Activated naive CD4-positive, alpha-beta T cell (primary cell): ENCODE measurements around the gene B3GNT2.
"Not testable (repeated sequence)": the region's sequence is repeated elsewhere in the genome, so short reads cannot be mapped to it uniquely, and the experiment has no call there.

Source experiments
- DNase-seq, 4 experiments: peaks; one replicate each; lab custom pipeline; 2025; lab: John Stamatoyannopoulos, UW

Gene B3GNT2

GRCh38 chr2:62195421-62196277, at the start of gene B3GNT2:
B3GNT2 (plus strand) TSS chr2:62196115; CDS start chr2:62222221, 26,106 bp downstream.
- DNase-seq = peak; percentile 53 to 84 (median 76)

GRCh38 chr2:62146790-62147189, 49.1 kb upstream of the B3GNT2 start:
- peak in 2 of 4 experiments; percentile 6 to 18 for DNase-seq

GRCh38 chr2:62147610-62148301, 48.2 kb upstream of the B3GNT2 start:
- DNase-seq = no peak

GRCh38 chr2:62149708-62150107, 46.2 kb upstream of the B3GNT2 start:
- no peak for DNase-seq

- no peak for DNase-seq
Measured at GRCh38 chr2:62150597-62151305, 45.2 kb upstream of the B3GNT2 start.

- DNase-seq = no peak
Measured at GRCh38 chr2:62151306-62151638, 44.6 kb upstream of the B3GNT2 start.

- DNase-seq = no peak
Measured at GRCh38 chr2:62152000-62152399, 43.9 kb upstream of the B3GNT2 start.

GRCh38 chr2:62156861-62157496, 38.9 kb upstream of the B3GNT2 start:
- no peak for DNase-seq

- no peak for DNase-seq
Measured at GRCh38 chr2:62158444-62159121, 37.3 kb upstream of the B3GNT2 start.

GRCh38 chr2:62160691-62161090, 35.2 kb upstream of the B3GNT2 start:
- DNase-seq = not testable (repeated sequence)

- no peak for DNase-seq
Measured at GRCh38 chr2:62163106-62163831, 32.6 kb upstream of the B3GNT2 start.

GRCh38 chr2:62163834-62164233, 32.1 kb upstream of the B3GNT2 start:
- no peak for DNase-seq

GRCh38 chr2:62175728-62176127, 20.2 kb upstream of the B3GNT2 start:
- DNase-seq = no peak

GRCh38 chr2:62176801-62177200, 19.1 kb upstream of the B3GNT2 start:
- no peak for DNase-seq

GRCh38 chr2:62177392-62178049, 18.4 kb upstream of the B3GNT2 start:
- no peak for DNase-seq

- DNase-seq = no peak
Measured at GRCh38 chr2:62178741-62179271, 17.1 kb upstream of the B3GNT2 start.

- DNase-seq = no peak
Measured at GRCh38 chr2:62180975-62181374, 14.9 kb upstream of the B3GNT2 start.

GRCh38 chr2:62181843-62182242, 14.1 kb upstream of the B3GNT2 start:
- no peak for DNase-seq

GRCh38 chr2:62184512-62185230, 11.2 kb upstream of the B3GNT2 start:
- DNase-seq = no peak
